ENCODE measurements around the gene PML.
A peak's percentile ranks its signal among the peaks of the same experiment; 100 is the strongest.
"Not testable (repeated sequence)": the region's sequence is repeated elsewhere in the genome, so short reads cannot be mapped to it uniquely, and the experiment has no call there.

Gene PML

DNA sequence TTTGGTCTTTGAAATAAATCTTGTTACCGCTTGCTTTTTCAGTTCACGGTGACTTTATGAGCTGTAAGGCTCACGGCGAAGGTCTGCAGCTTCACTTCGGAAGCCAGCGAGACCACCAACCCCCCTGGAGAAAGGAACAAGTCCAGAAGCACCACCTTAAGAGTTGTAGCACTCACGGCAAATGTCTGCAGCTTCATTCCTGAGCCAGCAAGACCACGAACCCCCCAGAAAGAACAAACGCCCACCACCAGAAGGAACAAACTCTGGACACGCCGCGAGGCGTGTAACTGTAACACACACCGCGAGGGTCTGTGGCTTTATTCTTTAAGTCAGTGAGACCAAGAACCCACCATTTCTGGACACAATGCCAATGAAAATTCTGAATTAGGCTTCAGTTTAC lies 59.0 kb downstream of the PML start:
- H3K4me3 ChIP-seq (ENCODE audit: low read depth in 1 of 5, low read length in 5 of 5) = peak overlapping the region; percentile 11 to 59 (median 46)

DNA sequence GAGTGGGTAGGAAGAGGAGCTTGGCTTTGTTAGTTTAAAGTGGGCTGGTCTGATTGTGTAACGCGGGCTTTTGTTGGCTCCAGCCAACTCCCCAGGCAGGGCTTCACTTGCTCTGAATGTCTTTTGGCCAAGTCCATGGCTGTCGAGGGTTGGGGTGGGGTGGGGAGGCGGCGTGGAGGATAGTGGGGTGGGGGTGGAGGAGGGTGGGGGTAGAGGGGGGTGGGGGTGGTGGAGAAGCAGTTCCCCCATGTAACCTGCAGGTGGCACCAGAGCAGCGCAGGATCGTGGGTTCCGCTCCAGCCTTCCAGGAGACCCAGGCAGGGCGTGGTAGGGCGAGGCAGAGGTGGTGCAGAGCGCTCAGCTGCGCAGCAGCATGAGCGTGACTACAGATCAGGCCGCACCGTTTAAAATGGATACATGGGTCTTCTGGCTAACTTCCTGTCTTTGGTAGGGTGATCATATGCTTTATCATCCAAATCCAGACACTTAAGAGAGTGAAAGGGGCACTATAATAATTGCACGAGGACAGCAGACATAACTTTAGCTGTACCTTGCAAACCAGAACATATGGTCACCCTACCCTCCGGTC lies 59.5 kb downstream of the PML start:
- Histone ChIP-seq H3K27me3 (ENCODE audit: control insufficient read depth in 5 of 5, insufficient read depth in 4 of 5, low read length in 5 of 5) (no peaks in the 10 kb centered on the region), H3K4me1 (ENCODE audit: control insufficient read depth in 5 of 5, insufficient read depth in 5 of 5, low read length in 5 of 5) (peaks cover 13 to 48% (median 39%) of the 10 kb centered on the region in 5 donors), H3K4me3 (ENCODE audit: low read depth in 1 of 5, low read length in 5 of 5) (peak overlapping the region; percentile 11 to 59 (median 46)), H3K36me3 (ENCODE audit: control insufficient read depth in 5 of 5, insufficient read depth in 5 of 5, low read length in 5 of 5) (peaks cover 0 to 6% (median 0%) of the 10 kb centered on the region in 5 donors), H3K9ac (ENCODE audit: low read length in 5 of 5) (no peak overlapping the region), H3K9me3 (ENCODE audit: control insufficient read depth in 5 of 5, low read length in 5 of 5) (no peaks in the 10 kb centered on the region), H3K27ac (ENCODE audit: low read depth, low read length) (no peak overlapping the region)

More for the DNA sequence above, 59.0 kb downstream of the PML start:
- no peak overlapping the region for H3K27ac ChIP-seq (ENCODE audit: low read depth, low read length)
- no peak overlapping the region for H3K9ac ChIP-seq (ENCODE audit: low read length in 5 of 5)
- H3K4me1 ChIP-seq (ENCODE audit: control insufficient read depth in 5 of 5, insufficient read depth in 5 of 5, low read length in 5 of 5) = peaks cover 13 to 51% (median 40%) of the 10 kb centered on the region in 5 donors
- no peaks in the 10 kb centered on the region for H3K9me3 ChIP-seq (ENCODE audit: control insufficient read depth in 5 of 5, low read length in 5 of 5)
- H3K36me3 ChIP-seq (ENCODE audit: control insufficient read depth in 5 of 5, insufficient read depth in 5 of 5, low read length in 5 of 5) = peaks cover 0 to 6% (median 0%) of the 10 kb centered on the region in 5 donors
- H3K27me3 ChIP-seq (ENCODE audit: control insufficient read depth in 5 of 5, insufficient read depth in 4 of 5, low read length in 5 of 5) = no peaks in the 10 kb centered on the region

DNA sequence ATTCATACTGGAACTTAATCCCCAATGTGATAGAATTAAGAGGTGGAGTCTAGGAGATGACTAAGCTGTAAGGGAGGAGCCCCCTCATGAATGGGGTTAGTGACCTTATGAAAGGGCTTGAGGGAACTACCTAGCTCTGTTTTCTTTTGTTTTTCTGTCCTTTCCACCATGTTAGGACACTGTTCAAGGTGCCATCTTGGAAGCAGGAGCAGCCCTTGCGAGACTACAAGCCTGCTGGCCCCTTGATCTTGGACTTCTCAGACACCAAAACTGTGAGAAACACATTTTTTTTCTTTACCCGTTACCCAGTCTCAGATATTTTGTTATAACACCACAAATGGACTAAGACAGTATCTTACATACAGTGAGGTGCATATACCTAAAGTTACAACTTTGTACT lies 61.3 kb downstream of the PML start:
- Histone ChIP-seq H3K4me1 (ENCODE audit: control insufficient read depth in 5 of 5, insufficient read depth in 5 of 5, low read length in 5 of 5) (peaks cover 11 to 32% (median 26%) of the 10 kb centered on the region in 5 donors), H3K4me3 (ENCODE audit: low read depth in 1 of 5, low read length in 5 of 5) (no peak overlapping the region), H3K27ac (ENCODE audit: low read depth, low read length) (no peak overlapping the region), H3K9me3 (ENCODE audit: control insufficient read depth in 5 of 5, low read length in 5 of 5) (no peaks in the 10 kb centered on the region), H3K36me3 (ENCODE audit: control insufficient read depth in 5 of 5, insufficient read depth in 5 of 5, low read length in 5 of 5) (peaks cover 0 to 8% (median 0%) of the 10 kb centered on the region in 5 donors), H3K27me3 (ENCODE audit: control insufficient read depth in 5 of 5, insufficient read depth in 4 of 5, low read length in 5 of 5) (no peaks in the 10 kb centered on the region), H3K9ac (ENCODE audit: low read length in 5 of 5) (no peak overlapping the region)

DNA sequence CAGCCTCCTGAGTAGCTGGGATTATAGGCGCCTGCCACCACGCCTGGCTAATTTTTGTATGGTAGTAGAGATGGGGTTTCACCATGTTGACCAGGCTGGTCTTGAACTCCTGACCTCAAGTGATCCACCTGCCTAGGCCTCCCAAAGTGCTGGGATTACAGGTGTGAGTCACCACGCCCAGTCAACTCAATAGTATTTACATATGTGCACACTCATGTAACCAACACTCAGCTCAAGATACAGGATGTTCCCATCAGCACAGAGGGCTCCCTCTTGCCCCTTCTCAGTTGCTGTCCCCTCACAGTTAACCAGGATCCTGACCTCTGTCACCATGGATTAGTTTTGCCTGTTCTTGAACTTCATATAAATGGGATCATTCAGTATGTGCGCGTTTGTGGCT lies 61.8 kb downstream of the PML start:
- not testable (repeated sequence) for H3K27ac ChIP-seq (ENCODE audit: low read depth, low read length); H3K4me3 ChIP-seq (ENCODE audit: low read depth in 1 of 5, low read length in 5 of 5); H3K36me3 ChIP-seq (ENCODE audit: control insufficient read depth in 5 of 5, insufficient read depth in 5 of 5, low read length in 5 of 5); H3K9me3 ChIP-seq (ENCODE audit: control insufficient read depth in 5 of 5, low read length in 5 of 5); H3K27me3 ChIP-seq (ENCODE audit: control insufficient read depth in 5 of 5, insufficient read depth in 4 of 5, low read length in 5 of 5); H3K9ac ChIP-seq (ENCODE audit: low read length in 5 of 5)
- H3K4me1 ChIP-seq (ENCODE audit: control insufficient read depth in 5 of 5, insufficient read depth in 5 of 5, low read length in 5 of 5) = peaks cover 11 to 27% (median 23%) of the 10 kb centered on the region in 5 donors

DNA sequence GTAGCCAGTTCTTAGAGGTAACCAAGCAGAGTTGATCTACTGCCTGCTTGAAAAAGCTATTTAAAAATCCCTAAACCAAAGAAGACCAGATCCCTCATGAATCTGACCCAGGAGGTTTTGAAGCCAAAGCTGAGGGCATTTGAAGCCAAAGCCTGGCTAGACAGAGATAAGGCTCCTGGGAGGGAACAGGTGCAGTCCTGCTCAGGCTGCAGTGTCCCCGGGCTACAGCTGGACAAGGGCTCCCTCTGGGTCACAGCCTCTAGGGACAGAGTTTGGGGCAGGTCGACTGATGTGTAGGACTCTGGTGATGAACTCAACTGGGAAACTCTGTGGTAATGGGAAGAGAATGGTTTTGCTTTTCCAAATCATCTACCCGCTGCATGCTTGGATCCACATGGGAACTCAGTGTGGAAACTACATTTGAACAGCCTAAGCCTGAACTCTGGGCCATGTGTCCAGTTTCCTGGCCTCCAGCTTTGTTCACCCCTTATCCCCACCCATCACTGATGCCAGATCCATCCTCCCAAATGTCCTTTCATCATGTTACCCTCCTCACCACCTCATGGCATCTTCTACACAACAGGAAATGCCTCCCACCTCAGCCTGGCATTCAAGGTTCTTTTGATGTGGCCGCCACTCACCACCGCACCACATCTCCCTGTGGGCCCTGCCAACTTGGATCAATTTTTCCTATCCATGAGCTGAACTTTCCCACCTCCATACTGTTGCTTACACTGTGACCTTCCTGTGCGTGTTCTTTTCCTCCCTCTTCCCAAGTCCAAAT lies 64.7 kb downstream of the PML start:
- not testable (repeated sequence) for H3K36me3 ChIP-seq (ENCODE audit: control insufficient read depth in 5 of 5, insufficient read depth in 5 of 5, low read length in 5 of 5); H3K9ac ChIP-seq (ENCODE audit: low read length in 5 of 5); H3K4me1 ChIP-seq (ENCODE audit: control insufficient read depth in 5 of 5, insufficient read depth in 5 of 5, low read length in 5 of 5); H3K9me3 ChIP-seq (ENCODE audit: control insufficient read depth in 5 of 5, low read length in 5 of 5); H3K27me3 ChIP-seq (ENCODE audit: control insufficient read depth in 5 of 5, insufficient read depth in 4 of 5, low read length in 5 of 5); H3K27ac ChIP-seq (ENCODE audit: low read depth, low read length); H3K4me3 ChIP-seq (ENCODE audit: low read depth in 1 of 5, low read length in 5 of 5)

DNA sequence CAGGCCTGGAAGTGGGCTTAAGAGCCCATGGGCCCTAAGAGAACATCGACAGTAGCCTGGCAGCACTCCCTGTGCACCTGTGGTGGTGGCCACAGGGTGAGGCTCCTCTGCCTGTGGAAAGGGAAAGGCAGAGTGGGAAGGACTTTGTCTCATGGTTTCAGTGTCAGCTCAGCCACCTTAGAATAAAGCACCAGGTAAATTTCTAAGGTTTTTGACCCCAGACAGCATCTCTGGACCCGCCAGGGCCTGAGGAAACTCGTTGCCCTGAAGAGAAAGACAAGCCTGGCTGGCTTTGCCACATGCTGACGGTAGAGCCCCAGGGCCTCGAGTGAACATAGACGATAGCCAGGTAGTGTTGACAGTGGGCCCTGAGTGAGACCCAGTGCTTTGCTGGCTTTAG lies 65.7 kb downstream of the PML start:
- H3K4me3 ChIP-seq (ENCODE audit: low read depth in 1 of 5, low read length in 5 of 5) = no peak overlapping the region
- H3K36me3 ChIP-seq (ENCODE audit: control insufficient read depth in 5 of 5, insufficient read depth in 5 of 5, low read length in 5 of 5) = peaks cover 0 to 9% (median 0%) of the 10 kb centered on the region in 5 donors
- no peaks in the 10 kb centered on the region for H3K9me3 ChIP-seq (ENCODE audit: control insufficient read depth in 5 of 5, low read length in 5 of 5)
- no peaks in the 10 kb centered on the region for H3K27me3 ChIP-seq (ENCODE audit: control insufficient read depth in 5 of 5, insufficient read depth in 4 of 5, low read length in 5 of 5)
- H3K4me1 ChIP-seq (ENCODE audit: control insufficient read depth in 5 of 5, insufficient read depth in 5 of 5, low read length in 5 of 5) = no peaks in the 10 kb centered on the region
- no peak overlapping the region for H3K27ac ChIP-seq (ENCODE audit: low read depth, low read length)
- H3K9ac ChIP-seq (ENCODE audit: low read length in 5 of 5) = no peak overlapping the region

DNA sequence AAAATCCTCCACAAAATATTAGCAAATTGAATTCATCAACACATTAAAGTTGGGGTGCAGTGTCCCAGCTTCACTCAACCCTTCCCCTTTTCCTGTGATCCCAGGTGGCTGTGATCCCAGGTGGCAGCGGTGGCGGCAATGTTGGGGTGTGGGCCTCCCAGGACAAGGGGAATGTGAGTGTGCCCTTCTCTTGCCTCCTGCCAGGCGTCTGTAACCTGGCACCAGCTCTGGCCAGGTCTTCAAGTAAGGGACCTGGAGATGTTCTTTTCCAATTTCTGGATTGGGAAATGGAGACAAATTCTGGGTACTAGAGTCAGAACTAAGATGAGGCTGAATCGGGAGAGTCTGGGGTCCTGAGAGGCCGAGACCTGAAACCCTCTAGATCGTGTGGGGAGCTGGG lies 67.7 kb downstream of the PML start:
- H3K9me3 ChIP-seq (ENCODE audit: control insufficient read depth in 5 of 5, low read length in 5 of 5) = no peaks in the 10 kb centered on the region
- H3K27me3 ChIP-seq (ENCODE audit: control insufficient read depth in 5 of 5, insufficient read depth in 4 of 5, low read length in 5 of 5) = no peaks in the 10 kb centered on the region
- H3K4me3 ChIP-seq (ENCODE audit: low read depth in 1 of 5, low read length in 5 of 5) = no peak overlapping the region
- H3K36me3 ChIP-seq (ENCODE audit: control insufficient read depth in 5 of 5, insufficient read depth in 5 of 5, low read length in 5 of 5) = peaks cover 0 to 8% (median 0%) of the 10 kb centered on the region in 5 donors
- H3K9ac ChIP-seq (ENCODE audit: low read length in 5 of 5) = no peak overlapping the region
- H3K4me1 ChIP-seq (ENCODE audit: control insufficient read depth in 5 of 5, insufficient read depth in 5 of 5, low read length in 5 of 5) = no peaks in the 10 kb centered on the region
- H3K27ac ChIP-seq (ENCODE audit: low read depth, low read length) = no peak overlapping the region

DNA sequence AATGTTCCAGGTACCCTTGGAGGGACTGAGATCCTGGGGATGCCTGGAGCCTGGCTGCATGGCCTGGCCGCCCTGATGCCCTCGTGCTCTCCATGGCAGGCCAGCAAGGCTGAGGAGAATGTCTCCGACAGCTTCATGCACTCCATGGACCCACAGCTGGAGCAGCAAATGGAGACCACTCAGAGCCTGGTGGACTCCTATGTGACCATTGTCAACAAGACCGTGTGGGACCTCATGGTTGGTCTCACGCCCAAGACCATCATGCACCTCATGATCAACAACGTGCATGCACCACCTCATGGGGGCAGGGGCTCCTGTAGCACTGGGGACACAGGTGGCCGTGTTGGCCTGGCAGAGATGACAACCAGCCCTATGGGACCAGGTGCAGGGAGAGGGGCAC lies 68.2 kb downstream of the PML start:
- H3K27ac ChIP-seq (ENCODE audit: low read depth, low read length) = no peak overlapping the region
- peaks cover 0 to 8% (median 0%) of the 10 kb centered on the region in 5 donors for H3K36me3 ChIP-seq (ENCODE audit: control insufficient read depth in 5 of 5, insufficient read depth in 5 of 5, low read length in 5 of 5)
- H3K9me3 ChIP-seq (ENCODE audit: control insufficient read depth in 5 of 5, low read length in 5 of 5) = no peaks in the 10 kb centered on the region
- H3K4me3 ChIP-seq (ENCODE audit: low read depth in 1 of 5, low read length in 5 of 5) = no peak overlapping the region
- no peaks in the 10 kb centered on the region for H3K4me1 ChIP-seq (ENCODE audit: control insufficient read depth in 5 of 5, insufficient read depth in 5 of 5, low read length in 5 of 5)
- H3K27me3 ChIP-seq (ENCODE audit: control insufficient read depth in 5 of 5, insufficient read depth in 4 of 5, low read length in 5 of 5) = no peaks in the 10 kb centered on the region
- no peak overlapping the region for H3K9ac ChIP-seq (ENCODE audit: low read length in 5 of 5)

DNA sequence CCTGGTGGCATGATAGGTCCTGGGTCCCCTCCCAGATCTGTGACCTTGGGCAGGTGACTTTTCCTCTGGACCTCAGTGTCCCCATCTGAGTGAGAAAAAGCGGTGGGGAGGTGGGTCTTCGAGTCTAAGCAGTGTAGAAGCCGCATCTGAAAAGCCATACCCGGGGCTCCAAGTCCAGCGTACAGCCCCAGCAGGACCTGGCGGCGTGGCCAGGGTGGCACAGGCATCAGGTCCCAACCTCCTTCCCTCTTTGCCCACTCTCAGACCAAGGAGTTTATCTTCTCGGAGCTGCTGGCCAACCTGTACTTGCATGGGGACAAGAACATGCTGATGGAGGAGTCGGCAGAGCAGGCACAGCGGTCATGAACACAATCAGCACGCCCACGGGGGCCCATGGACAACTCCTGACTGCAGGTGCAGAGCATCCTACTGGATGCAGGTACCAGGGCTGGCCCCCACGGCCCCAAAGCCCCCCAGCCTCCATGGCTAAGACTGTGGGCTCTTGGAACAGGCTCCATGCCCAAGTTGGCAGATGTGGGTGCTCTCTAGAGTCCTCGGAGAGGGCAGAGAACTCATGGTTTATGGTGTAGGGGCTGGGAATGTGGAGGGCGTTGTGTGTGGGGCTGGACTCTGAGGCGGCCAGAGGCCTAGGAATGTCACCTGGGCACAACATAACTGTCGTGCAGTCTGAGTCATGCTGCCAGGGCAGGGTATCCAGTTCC lies 69.1 kb downstream of the PML start:
- not testable (repeated sequence) for H3K9me3 ChIP-seq (ENCODE audit: control insufficient read depth in 5 of 5, low read length in 5 of 5); H3K4me3 ChIP-seq (ENCODE audit: low read depth in 1 of 5, low read length in 5 of 5); H3K36me3 ChIP-seq (ENCODE audit: control insufficient read depth in 5 of 5, insufficient read depth in 5 of 5, low read length in 5 of 5); H3K27me3 ChIP-seq (ENCODE audit: control insufficient read depth in 5 of 5, insufficient read depth in 4 of 5, low read length in 5 of 5); H3K9ac ChIP-seq (ENCODE audit: low read length in 5 of 5); H3K4me1 ChIP-seq (ENCODE audit: control insufficient read depth in 5 of 5, insufficient read depth in 5 of 5, low read length in 5 of 5); H3K27ac ChIP-seq (ENCODE audit: low read depth, low read length)

DNA sequence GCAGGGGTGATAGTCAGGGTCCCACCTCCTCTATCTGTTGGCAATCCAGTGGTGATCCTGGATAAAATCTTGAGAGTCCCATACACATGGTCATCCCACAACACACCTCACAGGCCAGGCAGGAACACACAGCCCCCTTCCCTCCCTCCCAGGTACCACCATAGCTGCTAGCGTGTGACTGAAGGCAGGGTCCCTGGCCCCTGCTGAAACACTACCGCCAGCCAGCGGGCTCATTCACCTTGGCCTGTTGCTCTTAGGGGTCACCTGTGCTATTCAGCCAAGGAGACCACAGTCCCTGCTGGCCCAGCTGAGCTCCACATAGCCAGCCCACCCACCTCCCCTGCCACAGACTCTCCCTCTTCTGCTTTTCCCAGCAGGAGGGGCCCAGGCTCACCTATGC lies 69.7 kb downstream of the PML start:
- H3K9me3 ChIP-seq (ENCODE audit: control insufficient read depth in 5 of 5, low read length in 5 of 5); H3K27ac ChIP-seq (ENCODE audit: low read depth, low read length); H3K4me3 ChIP-seq (ENCODE audit: low read depth in 1 of 5, low read length in 5 of 5); H3K4me1 ChIP-seq (ENCODE audit: control insufficient read depth in 5 of 5, insufficient read depth in 5 of 5, low read length in 5 of 5); H3K9ac ChIP-seq (ENCODE audit: low read length in 5 of 5); H3K36me3 ChIP-seq (ENCODE audit: control insufficient read depth in 5 of 5, insufficient read depth in 5 of 5, low read length in 5 of 5); H3K27me3 ChIP-seq (ENCODE audit: control insufficient read depth in 5 of 5, insufficient read depth in 4 of 5, low read length in 5 of 5): not testable (repeated sequence)
